Left renal pelvis (tissue), 4 donors: ENCODE data around the gene APBA1. TPM values are rescaled to one million over a fixed set of nuclear protein-coding genes. Genes with fewer than 3 reads are reported as not detected.
"Not testable (repeated sequence)": the region's sequence is repeated elsewhere in the genome, so short reads cannot be mapped to it uniquely, and the experiment has no call there.

Experiments
- DNase-seq, 4 donors: peaks; one replicate each; pipeline ENCODE4 v3.0.0-alpha.2; 2013; ENCODE audit warnings: low read depth in 4 of 4, low spot score in 3 of 4
- polyA plus RNA-seq, 4 donors: library from polyadenylated mRNA; unstranded; fragments of 120-200 nt; gene quantifications; one replicate each; pipeline ENCODE4 v1.2.1, GENCODE V29; 2013; ENCODE audit not compliant: insufficient read length in 4 of 4

The APBA1 gene
- polyA plus RNA-seq, 4 donors, result 13.5 to 19.9 (median 16.1) TPM

- no peak for DNase-seq
These were observed 217.8 kb downstream of the APBA1 start for GRCh38 chr9:69454321-69454720.

DNA sequence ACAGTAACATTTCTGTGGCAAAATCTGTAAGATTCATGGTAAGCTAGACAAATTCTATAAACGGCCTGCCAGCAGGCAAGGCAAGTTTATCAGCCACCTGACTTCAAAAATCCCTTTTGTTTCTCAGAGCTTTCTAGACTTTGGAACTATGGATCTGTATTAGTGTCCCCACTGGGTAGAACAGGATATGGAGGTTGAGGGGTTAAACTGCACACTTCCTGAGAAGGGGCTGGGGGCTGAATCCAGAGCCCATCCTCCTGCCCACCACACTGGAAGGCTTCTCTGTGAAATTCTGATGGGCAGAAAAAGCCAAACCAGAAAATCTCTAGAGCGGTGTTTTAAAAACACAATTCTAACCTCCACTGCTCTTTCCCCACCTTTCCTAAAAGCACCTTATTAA is 218.4 kb downstream of the APBA1 start:
- DNase-seq, result no peak

GRCh38 chr9:69452110-69452782 is 219.9 kb downstream of the APBA1 start:
- no peak for DNase-seq

DNA sequence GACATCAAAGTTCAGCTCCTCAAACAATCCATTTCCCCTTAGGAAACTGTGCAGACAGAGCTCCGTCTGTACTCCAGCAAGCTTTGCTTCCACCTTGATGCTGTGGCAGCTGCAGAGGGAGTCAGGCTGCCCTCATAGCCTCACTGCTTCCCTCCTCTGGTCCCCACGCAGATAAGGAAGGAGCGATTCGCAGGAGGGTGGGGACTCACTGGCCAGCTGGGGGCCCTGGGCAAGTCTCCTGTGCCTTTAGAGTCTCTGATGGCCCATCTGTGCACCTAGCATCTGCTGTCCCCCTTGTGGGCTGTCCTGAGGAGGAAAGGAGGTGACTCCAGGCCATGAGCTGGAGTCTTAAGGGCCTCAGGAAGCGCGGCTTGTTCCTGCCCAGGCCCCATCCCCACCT is 225.7 kb downstream of the APBA1 start:
- DNase-seq, result no peak

- no peak for DNase-seq
These were observed 226.9 kb downstream of the APBA1 start for GRCh38 chr9:69445251-69445650.

- DNase-seq, result no peak
These were observed 227.4 kb downstream of the APBA1 start for GRCh38 chr9:69444791-69445190.

- no peak for DNase-seq
These were observed 228.2 kb downstream of the APBA1 start for GRCh38 chr9:69444021-69444420.

DNA sequence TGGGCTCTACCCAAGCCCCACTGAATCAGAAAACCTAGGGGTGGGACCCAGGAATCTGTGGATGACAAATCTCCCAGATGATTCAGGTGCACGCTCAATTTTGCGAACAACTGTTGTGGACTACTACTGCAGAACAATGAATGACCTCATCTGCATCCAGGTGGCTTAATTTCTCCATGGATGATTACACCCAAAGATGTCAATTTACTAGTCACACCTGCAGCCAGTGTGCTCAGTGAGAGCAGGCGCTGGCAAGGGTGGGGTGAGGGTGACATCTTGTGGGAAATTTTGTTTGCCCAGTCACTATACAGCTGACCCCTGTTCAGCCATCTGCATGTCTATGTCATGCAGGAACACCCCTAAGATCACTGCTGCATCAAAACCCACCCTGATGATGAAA is 229.0 kb downstream of the APBA1 start:
- DNase-seq, result no peak

DNA sequence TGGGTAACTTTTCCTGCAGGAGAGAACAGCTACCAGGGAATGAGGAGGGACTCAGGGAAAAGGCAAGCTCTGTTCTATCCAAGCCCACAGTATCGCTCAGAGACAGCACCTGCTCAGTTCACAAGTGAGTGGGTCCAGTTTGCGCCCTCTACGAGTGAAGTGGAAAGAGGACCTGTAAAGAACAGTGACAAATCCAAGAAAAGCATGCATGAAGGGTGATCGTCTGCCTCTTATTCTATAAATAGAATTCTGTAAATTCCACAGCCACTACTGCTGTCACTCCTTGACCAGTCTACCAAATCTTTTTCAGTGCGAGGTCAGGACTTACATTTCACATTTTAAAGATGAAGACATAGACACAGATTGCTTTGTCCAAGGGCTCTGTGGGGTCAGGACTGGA is 229.7 kb downstream of the APBA1 start:
- no peak for DNase-seq

DNA sequence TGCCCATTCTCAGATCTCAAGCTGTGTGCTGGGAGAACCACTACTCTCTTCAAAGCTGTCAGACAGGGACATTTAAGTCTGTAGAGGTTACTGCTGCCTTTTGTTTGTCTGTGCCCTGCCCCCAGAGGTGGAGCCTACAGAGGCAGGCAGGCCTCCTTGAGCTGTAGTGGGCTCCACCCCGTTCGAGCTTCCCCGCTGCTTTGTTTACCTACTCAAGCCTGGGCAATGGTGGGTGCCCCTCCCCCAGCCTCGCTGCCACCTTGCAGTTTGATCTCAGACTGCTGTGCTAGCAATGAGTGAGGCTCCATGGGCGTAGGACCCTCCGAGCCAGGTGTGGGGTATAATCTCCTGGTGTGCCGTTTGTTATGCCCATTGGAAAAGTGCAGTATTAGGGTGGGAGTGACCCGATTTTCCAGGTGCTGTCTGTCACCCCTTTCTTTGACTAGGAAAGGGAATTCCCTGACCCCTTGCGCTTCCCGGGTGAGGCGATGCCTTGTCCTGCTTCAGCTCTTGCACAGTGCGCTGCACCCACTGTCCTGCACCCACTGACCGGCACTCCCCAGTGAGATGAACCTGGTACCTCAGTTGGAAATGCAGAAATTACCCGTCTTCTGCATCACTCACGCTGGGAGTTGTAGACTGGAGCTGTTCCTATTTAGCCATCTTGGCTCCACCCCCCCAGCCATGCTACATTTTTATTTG is 231.8 kb downstream of the APBA1 start:
- DNase-seq, result not testable (repeated sequence)

DNA sequence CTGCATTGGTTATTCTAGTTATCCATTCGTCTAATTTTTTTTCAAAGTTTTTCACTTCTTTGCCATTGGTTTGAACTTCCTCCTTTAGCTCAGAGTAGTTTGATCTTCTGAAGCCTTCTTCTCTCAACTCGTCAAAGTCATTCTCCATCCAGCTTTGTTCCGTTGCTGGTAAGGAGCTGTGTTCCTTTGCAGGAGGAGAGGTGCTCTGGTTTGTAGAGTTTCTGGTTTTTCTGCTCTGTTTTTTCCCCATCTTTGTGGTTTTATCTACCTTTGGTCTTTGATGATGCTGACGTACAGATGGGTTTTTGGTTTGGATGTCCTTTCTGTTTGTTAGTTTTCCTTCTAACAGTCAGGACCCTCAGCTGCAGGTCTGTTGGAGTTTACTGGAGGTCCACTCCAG is 232.5 kb downstream of the APBA1 start:
- not testable (repeated sequence) for DNase-seq

DNA sequence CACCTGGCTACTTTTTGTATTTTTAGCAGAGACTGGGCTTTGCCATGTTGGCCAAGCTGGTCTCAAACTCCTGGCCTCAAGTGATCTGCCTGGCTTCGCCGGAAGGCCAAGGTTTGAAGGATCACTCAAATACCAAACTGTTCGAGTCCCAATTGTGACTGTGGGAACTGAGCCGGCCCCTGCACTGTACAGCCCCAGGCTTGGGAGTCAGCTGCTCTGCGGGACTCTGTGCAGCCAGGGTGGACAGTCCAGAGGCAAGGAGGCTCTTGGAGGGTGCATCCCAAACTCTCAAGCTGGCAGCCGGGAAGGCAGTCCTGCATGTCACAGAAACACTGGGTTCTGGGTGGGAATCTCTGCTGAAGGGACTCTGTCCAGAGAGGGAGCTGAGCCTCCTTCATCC is 238.2 kb downstream of the APBA1 start:
- no peak for DNase-seq

GRCh38 chr9:69433392-69433791 is 238.8 kb downstream of the APBA1 start:
- DNase-seq, result no peak

DNA sequence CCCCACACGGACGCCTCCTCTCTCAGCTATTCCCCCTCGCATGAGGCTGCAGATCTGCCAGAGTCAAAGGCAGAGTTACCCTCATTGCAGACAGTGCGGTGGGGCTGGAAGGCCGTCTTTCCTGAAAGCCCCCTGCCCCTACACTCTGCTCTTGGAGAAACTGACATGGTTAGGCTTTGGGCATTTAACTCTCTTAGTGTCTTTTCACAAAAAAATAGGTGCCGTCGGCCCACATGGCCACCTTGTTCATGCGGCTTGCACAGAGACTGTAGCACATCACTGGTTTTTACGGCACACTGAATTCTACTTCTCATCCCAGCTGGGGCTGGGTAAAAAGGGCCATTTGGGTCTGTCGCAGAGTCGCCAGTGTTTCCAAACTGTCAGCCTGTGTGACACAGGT is 239.5 kb downstream of the APBA1 start:
- no peak for DNase-seq

- no peak for DNase-seq
These were observed 240.4 kb downstream of the APBA1 start for GRCh38 chr9:69431777-69432176.

GRCh38 chr9:69431203-69431602 is 241.0 kb downstream of the APBA1 start:
- DNase-seq, result no peak

GRCh38 chr9:69430206-69430605 is 242.0 kb downstream of the APBA1 start:
- DNase-seq, result no peak

DNA sequence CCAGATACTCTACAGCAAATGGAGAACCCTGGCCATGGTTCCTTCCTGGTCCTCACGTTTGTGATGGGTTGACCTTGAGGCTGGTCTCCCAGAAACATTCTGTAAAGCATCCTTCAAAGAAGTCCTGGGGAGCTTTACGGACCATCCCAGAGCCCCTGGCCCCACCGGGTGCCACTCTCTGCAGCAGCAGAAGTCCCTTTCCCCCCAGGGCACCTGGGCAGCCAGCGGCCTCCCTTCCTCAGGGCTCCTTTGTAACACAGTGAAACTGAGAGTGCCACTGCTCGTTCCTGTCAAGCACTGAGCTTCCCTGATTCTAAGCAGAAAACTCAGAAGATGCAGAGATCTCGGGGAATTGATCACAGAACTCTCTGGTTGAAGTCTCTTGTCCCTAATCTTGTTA is 242.9 kb downstream of the APBA1 start:
- DNase-seq, result no peak

DNA sequence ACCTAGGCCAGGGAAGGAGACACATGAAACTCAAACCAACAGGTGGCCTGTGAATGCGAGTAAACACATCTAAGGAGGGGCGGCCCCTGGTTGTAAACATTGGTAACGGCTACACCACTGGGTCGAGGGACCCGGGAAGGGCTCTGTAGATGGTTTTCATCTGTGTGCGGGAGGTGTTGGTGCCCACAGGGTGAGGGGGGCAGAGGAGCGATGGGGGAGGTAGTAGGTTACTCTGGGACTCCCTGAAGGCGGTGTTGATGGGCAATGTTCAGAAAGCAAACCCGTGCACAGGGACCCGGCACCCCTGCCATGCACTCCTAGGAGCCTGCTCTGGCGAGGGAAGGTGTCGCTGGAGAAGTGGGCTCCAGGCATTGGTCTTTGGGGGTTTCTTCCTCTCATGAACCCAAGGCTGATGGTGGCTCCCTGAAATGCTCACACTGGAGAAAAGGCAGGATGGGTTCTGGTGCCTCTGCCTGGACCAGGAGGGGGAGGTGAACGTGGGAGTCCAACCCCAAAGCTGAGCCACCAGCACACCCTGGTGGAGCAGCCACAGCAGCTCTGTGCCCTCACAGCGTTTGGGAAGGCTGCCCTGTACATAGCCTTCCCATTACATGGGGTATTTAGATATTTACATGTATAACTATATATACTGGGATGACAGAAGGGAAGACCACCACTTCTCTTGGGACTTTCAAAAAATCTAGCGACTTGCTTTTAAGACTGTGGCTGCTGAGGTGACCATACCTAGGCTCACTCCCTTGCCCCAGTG is 244.0 kb downstream of the APBA1 start:
- no peak for DNase-seq

DNA sequence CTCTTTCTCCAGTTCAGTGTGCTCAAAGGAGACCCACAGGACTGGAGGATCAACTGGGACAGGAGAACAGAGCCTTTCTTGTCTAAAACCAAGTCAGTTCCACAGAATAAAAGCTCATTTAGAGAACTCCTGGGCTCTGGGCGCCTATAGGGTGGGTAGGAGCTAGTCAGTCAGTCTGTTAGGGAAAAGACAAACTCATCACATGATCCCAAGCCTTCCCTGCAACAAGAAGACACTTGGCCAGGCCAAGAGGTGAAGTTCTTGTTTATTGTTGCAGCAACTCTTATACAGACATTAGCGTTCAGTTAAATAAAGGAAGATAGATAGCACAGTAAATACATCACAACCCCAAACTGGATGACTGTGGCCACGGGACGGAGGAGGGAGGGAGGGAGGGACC is 244.9 kb downstream of the APBA1 start:
- DNase-seq, result no peak

GRCh38 chr9:69425136-69425801 is 246.9 kb downstream of the APBA1 start:
- DNase-seq, result no peak
